Right forelimb (tissue), 1 donor: Measurements from ENCODE around the gene FUS.
A peak's percentile ranks its signal among the peaks of the same experiment; 100 is the strongest.

Experiments used
- DNase-seq: peaks from one replicate; pipeline ENCODE4 v3.0.0-alpha.2; 2018

Gene FUS

DNA sequence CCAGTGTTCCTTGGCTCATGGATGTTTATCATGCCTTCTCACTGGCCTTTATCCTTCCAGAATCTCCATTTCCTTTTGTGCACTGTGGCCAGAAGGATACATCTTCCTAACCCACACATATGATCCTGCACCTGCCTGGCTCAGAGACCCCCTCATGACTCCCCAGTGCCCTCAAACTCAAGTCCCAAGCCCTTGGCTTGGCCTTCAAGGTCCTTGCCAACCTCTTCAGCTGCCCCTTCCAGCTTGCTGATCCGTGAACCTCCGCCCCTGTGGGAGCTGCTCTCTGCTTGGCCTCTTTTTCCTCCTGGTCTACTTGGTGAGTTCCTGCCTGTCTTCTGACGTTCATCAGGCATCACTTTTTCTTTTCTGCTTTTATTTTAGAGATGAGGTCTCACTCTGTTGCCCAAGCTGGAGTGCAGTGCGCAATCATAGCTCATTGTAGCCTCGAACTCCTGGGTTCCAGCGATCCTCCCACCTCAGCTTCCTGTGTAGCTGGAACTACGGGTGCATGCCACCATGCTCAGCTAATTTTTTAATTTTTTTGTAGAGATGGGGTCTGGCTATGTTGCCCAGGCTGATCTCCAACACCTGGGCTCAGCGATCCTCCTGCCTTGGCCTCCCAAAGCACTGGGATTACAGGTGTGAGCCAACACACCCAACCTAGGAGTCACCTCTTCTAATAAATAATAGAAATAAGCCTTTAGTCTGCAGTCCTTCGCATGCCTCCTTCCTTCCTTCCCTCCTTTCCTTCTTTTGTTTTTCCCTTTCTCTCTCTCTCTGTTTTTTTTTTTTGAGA is 25.1 kb downstream of the FUS start:
- no peak for DNase-seq

DNA sequence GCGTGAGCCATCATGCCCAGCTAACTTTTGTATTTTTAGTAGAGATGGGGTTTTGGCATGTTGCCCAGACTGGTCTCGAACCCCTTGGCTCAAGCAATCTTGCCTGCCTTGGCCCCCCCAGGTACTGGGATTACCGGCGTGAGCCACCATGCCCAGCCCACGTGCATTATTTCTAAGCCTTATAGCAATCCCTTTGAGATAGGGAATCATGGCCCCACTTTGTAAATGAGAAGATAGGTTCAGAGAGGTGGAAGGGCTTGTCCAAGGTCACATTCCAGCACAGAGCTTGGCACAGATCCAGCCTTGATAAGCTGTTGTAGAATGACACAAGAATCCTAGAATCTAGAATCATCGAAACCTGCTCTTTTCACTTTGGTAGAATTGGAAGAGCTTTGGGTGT is 26.8 kb downstream of the FUS start:
- no peak for DNase-seq

DNA sequence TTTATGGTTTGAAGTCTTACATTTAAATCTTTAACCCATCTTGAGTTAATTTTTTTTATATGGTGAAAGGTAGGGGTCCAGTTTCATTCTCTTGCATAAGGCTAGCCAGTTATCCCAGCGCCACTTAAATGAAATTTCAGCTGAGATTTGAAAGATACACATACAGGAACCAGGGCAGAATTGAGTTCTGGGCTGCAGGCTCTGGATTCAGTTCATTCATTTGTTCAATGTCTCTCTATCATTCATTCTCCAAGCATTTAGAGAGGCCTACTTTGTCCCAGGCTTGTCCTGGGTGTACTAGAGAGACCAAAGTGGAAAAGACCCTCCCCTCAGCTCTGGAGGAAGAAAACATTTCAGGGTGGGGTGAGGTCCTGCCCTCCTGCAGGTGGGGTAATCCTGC is 33.4 kb downstream of the FUS start:
- no peak for DNase-seq

DNA sequence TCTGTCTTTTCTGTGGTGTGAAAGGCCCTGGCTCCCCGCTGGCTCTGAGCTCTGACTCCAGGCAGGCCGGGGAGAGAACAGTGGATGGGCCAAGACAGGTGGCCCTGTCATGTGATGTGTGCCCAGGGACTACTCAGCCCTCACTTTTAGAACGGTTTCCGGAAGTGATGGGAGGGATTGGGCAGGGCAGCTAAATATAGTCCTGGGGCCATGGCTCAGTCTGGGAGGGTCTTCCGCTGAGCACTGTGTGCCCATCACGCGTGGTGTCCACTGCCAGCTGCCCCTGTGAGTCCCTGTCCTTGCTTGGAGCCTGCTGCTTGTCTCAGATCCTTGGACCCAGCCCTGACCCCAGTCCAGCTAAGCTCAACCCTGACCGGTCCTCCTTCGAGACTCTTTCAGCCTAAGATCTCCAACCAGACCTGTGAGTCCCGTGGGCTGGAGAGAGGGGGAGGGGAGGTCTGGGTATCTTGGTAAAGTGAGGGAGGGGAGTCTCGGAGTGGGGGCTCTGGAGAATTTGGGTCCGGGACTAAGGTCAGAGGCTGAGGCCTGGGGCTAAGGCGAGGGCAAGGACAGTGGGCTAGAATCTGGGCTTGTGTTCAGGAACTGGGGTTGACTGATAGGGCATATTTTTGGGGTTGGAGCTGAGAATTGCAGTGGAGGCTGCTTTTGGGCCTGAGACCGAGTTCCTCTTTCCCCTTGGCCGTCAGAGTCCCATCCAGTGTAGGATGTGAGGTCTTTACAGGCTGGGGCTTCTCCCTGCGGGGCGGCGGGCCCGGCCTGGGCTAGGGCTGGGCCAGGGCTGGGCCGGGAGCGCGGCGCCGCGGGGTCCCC is 34.2 kb downstream of the FUS start, which contains the start of gene TRIM72:
Gene TRIM72 (plus strand): TSS at position 243 of the 831 bp plus-strand sequence. CDS start 620 bp downstream, outside the sequence.
- peak; percentile 68 for DNase-seq

DNA sequence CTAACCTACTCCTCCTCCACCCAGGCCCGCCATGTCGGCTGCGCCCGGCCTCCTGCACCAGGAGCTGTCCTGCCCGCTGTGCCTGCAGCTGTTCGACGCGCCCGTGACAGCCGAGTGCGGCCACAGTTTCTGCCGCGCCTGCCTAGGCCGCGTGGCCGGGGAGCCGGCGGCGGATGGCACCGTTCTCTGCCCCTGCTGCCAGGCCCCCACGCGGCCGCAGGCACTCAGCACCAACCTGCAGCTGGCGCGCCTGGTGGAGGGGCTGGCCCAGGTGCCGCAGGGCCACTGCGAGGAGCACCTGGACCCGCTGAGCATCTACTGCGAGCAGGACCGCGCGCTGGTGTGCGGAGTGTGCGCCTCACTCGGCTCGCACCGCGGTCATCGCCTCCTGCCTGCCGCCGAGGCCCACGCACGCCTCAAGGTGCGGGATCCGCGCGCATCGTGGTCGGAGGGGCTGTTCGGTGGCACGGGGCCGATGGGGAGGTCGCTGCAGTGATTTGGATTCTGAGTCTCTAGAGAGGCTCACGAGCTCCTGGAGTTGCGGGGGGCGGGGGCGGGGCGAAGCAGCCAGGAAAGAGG is 34.9 kb downstream of the FUS start:
- DNase-seq = no peak

DNA sequence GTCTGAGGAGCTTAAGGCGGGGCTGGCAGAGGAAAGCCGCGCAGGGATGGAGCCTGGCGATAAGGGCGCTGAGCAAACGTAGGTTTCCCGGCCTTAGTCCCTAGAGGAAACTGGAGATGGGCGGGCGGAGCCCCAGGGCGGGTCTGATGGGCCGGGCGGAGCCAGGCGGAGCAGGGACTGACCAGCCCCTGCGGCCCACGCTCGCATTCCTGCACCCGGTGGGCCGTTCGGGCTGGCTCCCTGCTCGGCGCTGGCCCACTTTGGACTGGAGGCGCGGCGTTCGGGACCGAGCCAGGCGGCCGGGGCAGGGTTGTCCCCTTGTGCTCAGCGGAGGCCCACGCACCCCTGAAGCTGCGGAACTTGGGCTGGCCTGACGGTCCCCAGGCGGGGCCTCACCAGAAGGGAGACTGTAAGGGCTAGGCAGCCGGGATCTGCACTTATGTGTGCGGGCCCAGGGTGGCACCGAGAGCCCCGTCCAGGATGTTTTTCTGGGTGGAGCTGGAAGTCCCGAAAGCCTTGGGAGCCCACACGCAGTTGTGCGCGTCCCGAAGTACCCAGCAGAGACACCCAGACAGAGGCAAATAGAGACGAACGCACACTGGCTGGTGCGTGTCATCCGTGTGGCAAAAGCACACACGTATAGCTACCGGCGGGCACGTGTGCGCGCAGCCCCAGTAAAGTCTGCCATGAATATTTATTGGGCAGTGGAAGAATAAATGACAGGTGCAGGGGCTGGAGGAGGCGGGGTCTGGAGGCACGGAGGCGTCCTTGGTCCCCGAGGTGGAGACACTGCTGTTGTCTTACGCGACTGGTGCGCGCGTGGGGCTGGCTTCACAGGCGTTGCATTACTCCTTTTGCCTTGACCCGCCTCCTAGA is 35.6 kb downstream of the FUS start:
- DNase-seq = no peak

DNA sequence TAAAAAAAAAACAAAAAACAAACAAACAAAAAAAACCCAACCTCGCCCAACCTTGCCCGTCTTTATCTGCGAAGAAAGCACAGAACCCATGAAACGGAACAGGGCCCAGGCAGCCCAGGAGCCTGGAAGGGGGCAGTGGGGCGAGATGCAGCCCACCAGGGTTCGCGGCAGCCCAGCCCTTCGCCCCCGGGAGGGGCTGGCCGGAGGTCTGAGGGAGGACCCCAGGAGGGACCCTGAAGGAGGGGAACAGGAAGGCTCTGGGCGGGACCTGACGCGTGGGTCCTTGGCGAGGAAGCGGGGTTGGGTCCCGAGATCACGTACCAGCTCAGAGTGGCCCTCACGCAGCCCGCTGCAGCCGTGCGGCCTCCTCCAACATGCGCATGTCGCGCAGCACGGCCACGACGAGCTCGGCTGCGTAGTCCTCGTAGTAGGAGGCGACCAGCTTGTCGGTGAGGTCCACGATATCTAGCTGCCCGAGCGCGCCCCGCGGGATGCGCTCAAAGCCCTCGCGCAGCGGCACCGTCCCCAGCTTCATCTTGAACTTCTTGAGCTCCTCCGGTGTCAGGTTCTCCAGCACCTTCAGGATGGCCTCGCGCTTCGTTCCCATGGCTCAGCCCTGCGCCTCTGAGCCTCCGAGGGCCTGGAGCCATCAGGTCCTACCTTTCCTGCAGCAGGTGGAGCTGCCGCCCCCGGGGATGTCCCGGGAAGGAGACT is 36.6 kb downstream of the FUS start, which contains the start of gene PYDC1:
Gene PYDC1 (minus strand): TSS at position 714 of the 714 bp plus-strand sequence. CDS start 107 bp downstream, at position 607.
- DNase-seq = no peak

DNA sequence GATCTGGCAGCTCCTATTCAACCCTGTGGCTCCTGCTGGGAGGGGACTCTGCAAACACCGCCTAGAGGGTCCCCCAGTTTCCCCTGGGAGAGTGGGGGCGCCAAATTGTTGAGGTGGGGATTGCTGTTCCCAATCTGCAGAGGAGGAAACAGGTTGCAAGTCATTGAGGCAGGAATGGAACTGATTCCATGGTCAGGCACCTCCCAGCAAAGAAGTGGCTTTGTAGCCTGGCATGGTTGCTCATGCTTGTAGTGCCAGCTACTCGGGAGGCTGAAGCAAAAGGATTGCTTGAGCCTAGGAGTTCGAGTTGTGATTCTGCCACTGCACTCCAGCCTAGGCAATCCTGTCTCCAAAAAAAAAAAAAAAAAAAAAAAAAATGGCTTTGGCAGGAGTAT is 37.2 kb downstream of the FUS start:
- DNase-seq = no peak

DNA sequence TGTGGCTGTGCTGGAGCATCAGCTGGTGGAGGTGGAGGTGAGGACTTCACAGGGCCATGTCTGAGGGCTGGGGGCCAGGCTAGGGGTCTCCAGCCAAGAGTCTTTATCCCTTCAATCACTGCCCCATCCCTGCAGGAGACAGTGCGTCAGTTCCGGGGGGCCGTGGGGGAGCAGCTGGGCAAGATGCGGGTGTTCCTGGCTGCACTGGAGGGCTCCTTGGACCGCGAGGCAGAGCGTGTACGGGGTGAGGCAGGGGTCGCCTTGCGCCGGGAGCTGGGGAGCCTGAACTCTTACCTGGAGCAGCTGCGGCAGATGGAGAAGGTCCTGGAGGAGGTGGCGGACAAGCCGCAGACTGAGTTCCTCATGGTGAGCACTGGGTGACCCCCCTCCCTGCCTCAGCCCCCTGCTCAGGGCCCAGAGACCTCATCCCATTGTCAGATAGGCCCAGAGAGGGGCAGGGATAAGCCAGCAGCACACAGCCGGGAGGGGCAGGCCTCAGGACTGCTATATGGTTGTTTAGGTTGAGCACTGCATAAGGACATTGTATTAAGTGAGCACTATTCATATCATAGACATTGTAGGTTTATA is 39.3 kb downstream of the FUS start:
- no peak for DNase-seq

DNA sequence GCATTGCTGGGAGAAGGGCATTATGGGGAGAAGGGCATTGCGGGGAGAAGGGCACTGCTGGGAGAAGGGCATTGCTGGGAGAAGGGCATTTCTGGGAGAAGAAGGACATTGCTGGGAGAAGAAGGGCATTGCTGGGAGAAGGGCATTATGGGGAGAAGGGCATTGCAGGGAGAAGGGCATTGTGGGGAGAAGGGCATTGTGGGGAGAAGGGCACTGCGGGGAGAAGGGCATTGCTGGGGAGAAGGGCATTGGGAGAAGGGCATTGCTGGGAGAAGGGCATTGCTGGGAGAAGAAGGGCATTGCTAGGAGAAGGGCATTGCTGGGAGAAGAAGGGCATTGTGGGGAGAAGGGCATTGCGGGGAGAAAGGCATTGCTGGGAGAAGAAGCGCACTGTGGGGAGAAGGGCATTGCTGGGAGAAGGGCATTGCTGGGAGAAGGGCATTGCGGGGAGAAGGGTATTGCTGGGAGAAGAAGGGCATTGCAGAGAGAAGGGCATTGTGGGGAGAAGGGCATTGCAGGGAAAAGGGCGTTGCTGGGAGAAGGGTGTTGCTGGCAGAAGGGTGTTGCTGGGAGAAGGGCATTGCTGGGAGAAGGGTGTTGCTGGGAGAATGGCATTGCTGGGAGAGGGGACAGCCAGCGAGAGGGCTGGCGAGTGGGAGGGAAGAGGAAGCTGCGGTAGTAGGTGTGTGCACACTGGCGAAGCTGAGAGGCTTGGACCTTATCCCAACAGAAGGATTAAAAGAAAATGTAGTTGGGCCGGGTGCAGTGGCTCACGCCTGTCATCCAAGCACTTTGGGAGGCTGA is 41.6 kb downstream of the FUS start:
- DNase-seq = no peak

DNA sequence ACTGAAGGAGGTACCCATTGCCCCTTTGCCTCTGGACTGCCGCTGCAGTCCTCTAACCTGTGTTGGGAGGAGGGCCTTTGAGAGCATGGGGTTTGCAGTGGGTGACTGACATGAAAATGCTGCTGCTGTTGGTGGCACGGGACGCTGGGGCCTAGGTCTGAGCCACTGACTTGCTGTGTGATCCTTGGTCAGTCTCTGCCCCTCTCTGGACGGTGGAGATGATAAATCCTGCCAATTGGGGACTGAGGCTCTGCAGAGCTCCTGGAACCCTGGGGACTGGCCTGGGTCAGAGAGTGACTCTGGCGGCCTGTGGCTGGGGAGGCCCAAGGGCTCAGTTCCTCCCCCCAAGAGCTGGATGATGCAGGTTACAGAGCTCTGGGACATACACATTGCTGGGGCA is 43.1 kb downstream of the FUS start:
- no peak for DNase-seq

DNA sequence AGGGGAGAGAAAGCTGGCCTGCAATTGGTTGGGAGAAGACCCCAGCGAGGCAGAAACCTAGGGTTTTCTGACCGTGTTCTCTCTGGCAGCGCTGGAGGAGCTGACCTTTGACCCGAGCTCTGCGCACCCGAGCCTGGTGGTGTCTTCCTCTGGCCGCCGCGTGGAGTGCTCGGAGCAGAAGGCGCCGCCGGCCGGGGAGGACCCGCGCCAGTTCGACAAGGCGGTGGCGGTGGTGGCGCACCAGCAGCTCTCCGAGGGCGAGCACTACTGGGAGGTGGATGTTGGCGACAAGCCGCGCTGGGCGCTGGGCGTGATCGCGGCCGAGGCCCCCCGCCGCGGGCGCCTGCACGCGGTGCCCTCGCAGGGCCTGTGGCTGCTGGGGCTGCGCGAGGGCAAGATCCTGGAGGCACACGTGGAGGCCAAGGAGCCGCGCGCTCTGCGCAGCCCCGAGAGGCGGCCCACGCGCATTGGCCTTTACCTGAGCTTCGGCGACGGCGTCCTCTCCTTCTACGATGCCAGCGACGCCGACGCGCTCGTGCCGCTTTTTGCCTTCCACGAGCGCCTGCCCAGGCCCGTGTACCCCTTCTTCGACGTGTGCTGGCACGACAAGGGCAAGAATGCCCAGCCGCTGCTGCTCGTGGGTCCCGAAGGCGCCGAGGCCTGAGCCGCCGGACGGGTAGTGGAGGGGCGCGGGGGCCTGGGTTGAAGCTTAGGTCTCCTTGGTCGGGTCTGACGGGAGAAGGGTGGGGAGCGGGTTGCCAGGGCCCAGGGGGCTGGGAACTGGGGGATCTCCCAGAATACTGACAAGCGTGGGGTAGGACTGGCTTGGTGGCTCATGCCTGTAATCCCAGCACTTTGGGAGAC is 44.4 kb downstream of the FUS start:
- no peak for DNase-seq

DNA sequence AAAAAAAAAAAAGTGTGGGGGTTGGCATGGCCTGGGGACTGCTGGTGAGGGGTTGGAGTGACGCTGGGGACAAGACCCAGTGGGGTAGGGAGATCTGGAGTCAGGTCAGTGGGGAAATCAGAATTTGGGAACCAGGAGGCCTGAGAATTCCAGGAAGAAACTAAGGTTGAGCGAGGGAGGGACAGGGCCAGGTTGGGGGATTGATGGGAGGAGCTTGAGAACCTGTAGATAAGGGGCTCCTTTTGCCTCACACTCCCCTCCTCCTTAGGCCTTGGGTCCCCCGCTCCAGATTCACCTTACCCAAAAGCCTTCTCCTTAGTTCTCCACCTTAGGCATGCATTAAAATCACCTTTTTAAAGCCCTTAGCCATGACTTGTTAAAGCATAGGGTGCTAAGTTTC is 45.3 kb downstream of the FUS start:
- no peak for DNase-seq

DNA sequence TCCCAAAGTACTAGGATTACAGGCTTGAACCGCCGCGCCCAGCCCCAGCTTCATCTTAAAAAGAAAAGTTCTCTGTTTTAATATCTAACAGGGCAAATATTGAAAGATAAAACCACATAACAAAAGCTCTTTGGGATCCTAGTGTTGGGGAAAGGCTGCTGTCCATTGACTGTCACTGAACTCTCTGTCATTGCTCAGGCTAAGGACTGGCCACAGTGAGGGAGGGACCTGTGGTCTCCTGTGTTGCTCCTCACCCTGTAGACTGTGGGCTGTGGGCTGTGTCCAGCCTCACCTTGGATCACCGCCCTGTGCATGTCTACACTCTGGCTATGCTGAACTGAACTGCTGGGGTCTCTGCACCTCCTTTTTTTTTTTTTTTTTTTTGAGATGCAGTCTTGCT is 48.3 kb downstream of the FUS start:
- DNase-seq = no peak

DNA sequence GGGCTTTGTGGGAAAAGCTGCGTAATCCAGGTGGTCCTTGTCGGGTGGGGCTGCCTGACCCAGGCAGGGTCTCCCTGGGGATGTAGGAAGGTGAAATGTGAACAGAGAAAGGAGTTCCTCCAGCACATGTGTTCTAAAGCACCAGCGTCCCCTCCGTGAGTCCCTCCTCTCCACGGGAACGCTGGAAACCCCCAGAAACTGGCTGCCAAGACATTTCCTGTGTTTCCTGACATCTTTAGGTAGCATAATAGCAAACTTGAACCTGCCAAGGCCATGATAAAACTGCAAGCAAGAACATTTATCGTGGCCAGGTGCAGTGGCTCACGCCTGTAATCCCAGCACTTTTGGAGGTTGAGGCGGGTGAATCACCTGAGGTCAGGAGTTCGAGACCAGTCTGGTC is 49.6 kb downstream of the FUS start:
- no peak for DNase-seq

DNA sequence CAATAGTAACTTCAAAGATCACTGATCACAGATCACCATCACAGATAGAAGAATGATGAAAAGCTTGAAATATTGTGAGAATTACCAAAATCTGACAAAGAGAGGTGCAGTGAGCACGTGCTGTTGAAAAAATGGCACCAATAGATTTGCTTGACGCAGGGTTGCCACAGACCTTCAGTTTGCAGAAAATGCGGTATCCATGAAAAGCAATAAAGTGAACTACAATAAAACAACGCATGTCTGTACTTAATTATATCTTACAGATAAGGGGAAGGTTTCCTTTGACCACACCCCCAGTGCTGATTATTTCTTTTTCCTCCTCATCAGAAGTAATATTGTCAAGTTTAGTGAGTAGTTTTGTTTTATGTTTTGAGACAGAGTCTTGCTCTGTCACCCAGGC is 58.1 kb downstream of the FUS start:
- DNase-seq = no peak
